Uterus (tissue), 2 donors: Measurements from ENCODE around the gene MAJIN.

Experiments used
- POLR2A ChIP-seq, 2 donors: fragments of 450-650 bp; IDR thresholded peaks; one replicate each; pipeline ENCODE4 v1.6.1; 2016; ENCODE audit warnings: antibody characterized with exemption in 2 of 2, mild to moderate bottlenecking in 1 of 2, moderate library complexity in 1 of 2
- TF ChIP-seq, protein P1 (sequence below), 4 experiments: fragments of 200-600 bp in 2 of 4; fragments of 450-650 bp in 2 of 4; sonication (generic) in 2 of 4; IDR thresholded peaks; one replicate each; pipeline ENCODE4 v1.5.1; 2016 to 2019; ENCODE audit warnings: antibody characterized with exemption in 4 of 4, mild to moderate bottlenecking in 2 of 4, moderate library complexity in 1 of 4

DNA sequence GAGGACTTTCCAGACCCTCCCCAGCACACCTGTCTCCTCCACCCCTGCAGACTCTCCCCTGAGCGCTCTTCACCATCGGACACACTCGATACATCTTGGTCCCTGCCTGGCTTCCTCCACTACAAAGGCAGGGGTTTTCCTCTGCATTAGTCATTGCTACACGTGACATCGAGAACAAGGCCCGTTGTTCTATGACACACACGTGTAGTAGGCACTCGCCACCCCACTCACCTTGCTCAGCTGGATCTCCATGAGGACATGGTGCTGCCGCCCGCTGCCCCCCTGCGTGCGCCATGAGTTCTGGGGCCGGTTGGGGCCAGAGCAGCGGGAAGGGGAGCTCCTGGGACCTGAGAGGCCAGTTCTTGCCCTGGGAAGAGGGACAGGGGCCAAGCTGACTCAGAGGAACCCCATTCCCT, 71.6 kb downstream of the MAJIN start:
- TF ChIP-seq, protein P1, sequence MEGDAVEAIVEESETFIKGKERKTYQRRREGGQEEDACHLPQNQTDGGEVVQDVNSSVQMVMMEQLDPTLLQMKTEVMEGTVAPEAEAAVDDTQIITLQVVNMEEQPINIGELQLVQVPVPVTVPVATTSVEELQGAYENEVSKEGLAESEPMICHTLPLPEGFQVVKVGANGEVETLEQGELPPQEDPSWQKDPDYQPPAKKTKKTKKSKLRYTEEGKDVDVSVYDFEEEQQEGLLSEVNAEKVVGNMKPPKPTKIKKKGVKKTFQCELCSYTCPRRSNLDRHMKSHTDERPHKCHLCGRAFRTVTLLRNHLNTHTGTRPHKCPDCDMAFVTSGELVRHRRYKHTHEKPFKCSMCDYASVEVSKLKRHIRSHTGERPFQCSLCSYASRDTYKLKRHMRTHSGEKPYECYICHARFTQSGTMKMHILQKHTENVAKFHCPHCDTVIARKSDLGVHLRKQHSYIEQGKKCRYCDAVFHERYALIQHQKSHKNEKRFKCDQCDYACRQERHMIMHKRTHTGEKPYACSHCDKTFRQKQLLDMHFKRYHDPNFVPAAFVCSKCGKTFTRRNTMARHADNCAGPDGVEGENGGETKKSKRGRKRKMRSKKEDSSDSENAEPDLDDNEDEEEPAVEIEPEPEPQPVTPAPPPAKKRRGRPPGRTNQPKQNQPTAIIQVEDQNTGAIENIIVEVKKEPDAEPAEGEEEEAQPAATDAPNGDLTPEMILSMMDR (IDR thresholded peaks at IDR 0.05), result no peak
- no peak for TF ChIP-seq POLR2A (IDR thresholded peaks at IDR 0.05)
